GM12878 (cell line): Measurements from ENCODE around the gene MAPK1IP1L.

Experiments used
- CBX5 ChIP-seq: sonication (generic); IDR thresholded peaks from 2 replicates; pipeline ENCODE4 v1.6.1; 2016; ENCODE audit warnings: low read depth, moderate library complexity, mild to moderate bottlenecking, inconsistent platforms
- FOS ChIP-seq: IDR thresholded peaks from 3 replicates; pipeline ENCODE4 v1.6.1; 2011; ENCODE audit warnings: borderline replicate concordance; ENCODE audit not compliant: insufficient read length; ENCODE audit errors: extremely low read depth
- GATAD2B ChIP-seq: fragments of 450-650 bp; conservative IDR thresholded peaks from 2 replicates; pipeline ENCODE4 v1.6.1; 2017; ENCODE audit warnings: low read depth, mild to moderate bottlenecking, moderate library complexity
- JUND ChIP-seq: IDR thresholded peaks from 2 replicates; pipeline ENCODE4 v1.6.1; 2012; ENCODE audit warnings: low read depth, mild to moderate bottlenecking, low read length, improper control_type of control experiment, moderate library complexity
- KDM1A ChIP-seq: fragments of 200-600 bp; sonication (generic); IDR thresholded peaks from 2 replicates; pipeline ENCODE4 v1.6.1; 2016; ENCODE audit warnings: borderline replicate concordance
- NFYB ChIP-seq: IDR thresholded peaks from 2 replicates; pipeline ENCODE4 v1.6.1; 2011; ENCODE audit warnings: low read depth, mild to moderate bottlenecking, low read length, improper control_type of control experiment, moderate library complexity; ENCODE audit not compliant: insufficient read depth
- POLR2AphosphoS5 ChIP-seq: IDR thresholded peaks from 2 replicates; pipeline ENCODE4 v1.6.1; 2011; ENCODE audit warnings: mild to moderate bottlenecking, low read length, inconsistent platforms
- RAD21 ChIP-seq: IDR thresholded peaks from 2 replicates; pipeline ENCODE4 v1.6.1; 2011; ENCODE audit warnings: mild to moderate bottlenecking, low read depth, low read length, moderate library complexity; ENCODE audit not compliant: insufficient read depth
- SREBF2 ChIP-seq: IDR thresholded peaks from 2 replicates; pipeline ENCODE4 v1.6.1; 2012; ENCODE audit warnings: mild to moderate bottlenecking, low read length
- SRF ChIP-seq, 2 experiments: IDR thresholded peaks; 2 replicates each; pipeline ENCODE4 v1.6.1; 2011; ENCODE audit warnings: low read depth in 2 of 2, low read length in 2 of 2, mild to moderate bottlenecking in 1 of 2, moderate library complexity in 1 of 2
- SUZ12 ChIP-seq: fragments of 200-600 bp; sonication (generic); IDR thresholded peaks from one replicate; pipeline ENCODE4 v1.6.1; 2018; ENCODE audit warnings: antibody characterized with exemption, mild to moderate bottlenecking; ENCODE audit not compliant: unreplicated experiment
- TCF12 ChIP-seq: IDR thresholded peaks from 2 replicates; pipeline ENCODE4 v1.6.1; 2011; ENCODE audit warnings: low read depth, mild to moderate bottlenecking, low read length

- no peak for TF ChIP-seq SUZ12
- no peak for TF ChIP-seq FOS
- no peak for TF ChIP-seq KDM1A
- no peak for TF ChIP-seq SRF (IDR thresholded peaks at IDR 0.05; ENCODE audit: low read depth in 2 of 2, low read length in 2 of 2)
- no peak for TF ChIP-seq RAD21
- TF ChIP-seq JUND, result no peak
- TF ChIP-seq SREBF2, result no peak
- no peak for TF ChIP-seq GATAD2B
- TF ChIP-seq CBX5, result no peak
- no peak for TF ChIP-seq NFYB
- TF ChIP-seq TCF12, result no peak
- no peak for TF ChIP-seq POLR2AphosphoS5
Measured at GRCh38 chr14:55114720-55115119, 63.3 kb downstream of the MAPK1IP1L start.
